HCT116 (cell line): ENCODE data around the gene CDH16. TPM values are rescaled to one million over a fixed set of nuclear protein-coding genes. Genes with fewer than 3 reads are reported as not detected.

Source experiments
- ATAC-seq: fragments of 200-7000 bp; cut with Tn5 transposase; 2 replicates; pipeline ENCODE4 v1.9.1; 2020; ENCODE audit warnings: mild to moderate bottlenecking, moderate library complexity
- BruUV-seq: library from RNA; stranded (reverse); fragments of 400-500 nt; replicated peaks from 2 replicates; lab custom pipeline; 2021; lab: Mats Ljungman, UMichigan
- CTCF ChIA-PET: fragments of 300-600 bp; sonication (Branson Sonifier 250); formaldehyde crosslinking; loops from one replicate; lab custom pipeline; 2021; ENCODE audit warnings: antibody characterized with exemption; lab: Charles Lee
- POLR2A ChIA-PET: fragments of 300-600, 350-600 bp; sonication (Branson Sonifier 250); formaldehyde crosslinking; loops from one replicate; lab custom pipeline; 2021; ENCODE audit warnings: antibody characterized with exemption; lab: Charles Lee
- RAD21 ChIA-PET, 2 experiments: fragments of 300-600 bp; sonication (Branson Sonifier 250); formaldehyde crosslinking; loops; one replicate each; lab custom pipeline; 2023; ENCODE audit warnings: low total read pairs in 2 of 2; ENCODE audit not compliant: uncharacterized antibody in 2 of 2, unreplicated experiment in 2 of 2, low non-redundant PET in 1 of 2; lab: Charles Lee
- DNase-seq: peaks from one replicate; pipeline ENCODE4 v3.0.0-alpha.2; 2010; ENCODE audit warnings: low read depth, low spot score
- H2AFZ ChIP-seq: fragments of 200-600 bp; shearing (Covaris generic), sonication (generic); 2 replicates; pipeline ENCODE4 v1.6.1; 2017; ENCODE audit warnings: low read depth, mixed run types, mixed read lengths, antibody characterized with exemption, low read length; ENCODE audit not compliant: poor library complexity, severe bottlenecking
- H3K27ac ChIP-seq: 2 replicates; pipeline ENCODE4 v1.5.1; 2012; ENCODE audit warnings: low read depth, low read length
- H3K27me3 ChIP-seq: fragments of 200-600 bp; sonication (generic); 2 replicates; pipeline ENCODE4 v1.6.1; 2016; ENCODE audit warnings: mixed run types, low read length, mixed read lengths; ENCODE audit not compliant: insufficient read depth
- H3K36me3 ChIP-seq, 2 experiments: fragments of 200-500 bp in 1 of 2; fragments of 200-600 bp in 1 of 2; sonication (Bioruptor generic) in 1 of 2; sonication (generic) in 1 of 2; 2 replicates each; pipeline versions ENCODE4 v1.5.1 to v1.6.1; 2014 to 2016; ENCODE audit warnings: low read length in 2 of 2, inconsistent platforms in 1 of 2, mixed read lengths in 1 of 2, mixed run types in 1 of 2; ENCODE audit not compliant: insufficient read depth in 2 of 2, control insufficient read depth in 1 of 2
- H3K4me1 ChIP-seq, 2 experiments: fragments of 200-600 bp in 1 of 2; sonication (generic) in 1 of 2; 2 replicates each; pipeline versions ENCODE4 v1.5.1 to v1.6.1; 2012 to 2017; ENCODE audit warnings: low read length in 2 of 2, inconsistent platforms in 1 of 2, mild to moderate bottlenecking in 1 of 2, mixed read lengths in 1 of 2, mixed run types in 1 of 2, moderate library complexity in 1 of 2; ENCODE audit not compliant: insufficient read depth in 2 of 2, control insufficient read depth in 1 of 2
- H3K4me2 ChIP-seq: fragments of 200-600 bp; sonication (generic); 2 replicates; pipeline ENCODE4 v1.6.1; 2017; ENCODE audit warnings: mixed run types, low read length, mixed read lengths
- H3K4me3 ChIP-seq, 2 experiments: fragments of 200-600 bp in 1 of 2; sonication (generic) in 1 of 2; replicated peaks in 1 of 2; 2 replicates each; pipeline ENCODE4 v1.5.1; 2011 to 2016; ENCODE audit warnings: low read length in 2 of 2, control low read depth in 1 of 2, low read depth in 1 of 2, mild to moderate bottlenecking in 1 of 2, mixed read lengths in 1 of 2, mixed run types in 1 of 2
- H3K79me2 ChIP-seq: fragments of 200-600 bp; sonication (generic); 2 replicates; pipeline ENCODE4 v1.6.1; 2017; ENCODE audit warnings: mild to moderate bottlenecking, mixed run types, low read length, moderate library complexity, mixed read lengths; ENCODE audit not compliant: insufficient read depth
- H3K9ac ChIP-seq: fragments of 200-600 bp; sonication (generic); 2 replicates; pipeline ENCODE4 v1.6.1; 2016; ENCODE audit warnings: low read length, mixed read lengths
- H3K9me2 ChIP-seq: fragments of 200-600 bp; sonication (generic), shearing (Covaris generic); 2 replicates; pipeline ENCODE4 v1.6.1; 2017; ENCODE audit warnings: mixed run types, mild to moderate bottlenecking, moderate library complexity; ENCODE audit not compliant: insufficient read depth
- H3K9me3 ChIP-seq, 2 experiments: fragments of 200-500 bp in 1 of 2; fragments of 200-600 bp in 1 of 2; sonication (Bioruptor generic) in 1 of 2; sonication (generic) in 1 of 2; 2 replicates each; pipeline ENCODE4 v1.6.1; 2014 to 2017; ENCODE audit warnings: low read length in 2 of 2, mixed read lengths in 2 of 2, inconsistent platforms in 1 of 2, low read depth in 1 of 2, mild to moderate bottlenecking in 1 of 2, mixed run types in 1 of 2, moderate library complexity in 1 of 2; ENCODE audit not compliant: control insufficient read depth in 1 of 2, insufficient read depth in 1 of 2
- H4K20me1 ChIP-seq: fragments of 200-600 bp; sonication (generic), shearing (Covaris generic); 2 replicates; pipeline ENCODE4 v1.6.1; 2017; ENCODE audit warnings: mixed run types, mild to moderate bottlenecking, moderate library complexity; ENCODE audit not compliant: insufficient read depth
- CBX3 ChIP-seq: IDR thresholded peaks from 2 replicates; pipeline ENCODE4 v1.6.1; 2012; ENCODE audit warnings: low read depth
- CEBPB ChIP-seq: IDR thresholded peaks from 2 replicates; pipeline ENCODE4 v1.6.1; 2012; ENCODE audit warnings: low read depth
- EGR1 ChIP-seq: IDR thresholded peaks from 2 replicates; pipeline ENCODE4 v1.6.1; 2012; ENCODE audit warnings: low read depth
- ELF1 ChIP-seq: IDR thresholded peaks from 2 replicates; pipeline ENCODE4 v1.6.1; 2012; ENCODE audit warnings: low read depth, borderline replicate concordance
- EZH2phosphoT487 ChIP-seq: fragments of 200-600 bp; IDR thresholded peaks from 2 replicates; pipeline ENCODE4 v1.6.1; 2018; ENCODE audit warnings: antibody characterized with exemption, borderline replicate concordance
- FOSL1 ChIP-seq: IDR thresholded peaks from 2 replicates; pipeline ENCODE4 v1.6.1; 2012; ENCODE audit warnings: low read depth
- JUND ChIP-seq: IDR thresholded peaks from 2 replicates; pipeline ENCODE4 v1.6.1; 2012
- POLR2A ChIP-seq: IDR thresholded peaks from 2 replicates; pipeline ENCODE4 v1.7.0; 2011; ENCODE audit warnings: borderline replicate concordance; ENCODE audit not compliant: insufficient read depth, insufficient read length; ENCODE audit errors: extremely low read depth
- RAD21 ChIP-seq: IDR thresholded peaks from 2 replicates; pipeline ENCODE4 v1.6.1; 2012; ENCODE audit warnings: low read depth, mild to moderate bottlenecking
- ZFX ChIP-seq: fragments of 450-650 bp; IDR thresholded peaks from 2 replicates; pipeline ENCODE4 v1.6.1; 2017
- ZNF274 ChIP-seq: fragments of 200-500 bp; sonication (Bioruptor generic); IDR thresholded peaks from 2 replicates; pipeline ENCODE4 v1.6.1; 2014; ENCODE audit warnings: mild to moderate bottlenecking, low read depth, low read length, inconsistent platforms
- intact Hi-C: fragments of 100-400 bp; cut with micrococcal nuclease; formaldehyde crosslinking; loops from 2 replicates; pipeline ENCODE4 v1.10.0; 2022
- total RNA-seq: library from RNA; stranded (reverse); gene quantifications from one replicate; pipeline ENCODE4 v1.2.1, GENCODE V29; 2021; ENCODE audit not compliant: unreplicated experiment
- TF ChIP-seq, protein P1 (sequence below): IDR thresholded peaks from 2 replicates; pipeline ENCODE4 v1.6.1; 2012; ENCODE audit warnings: low read depth
- TF ChIP-seq, protein P2 (sequence below): IDR thresholded peaks from 2 replicates; pipeline ENCODE4 v1.6.1; 2011; ENCODE audit warnings: mild to moderate bottlenecking, low read length, moderate library complexity; ENCODE audit not compliant: insufficient replicate concordance; ENCODE audit errors: extremely low read depth
- TF ChIP-seq, protein P3 (sequence below): IDR thresholded peaks from 2 replicates; pipeline ENCODE4 v1.6.1; 2012

Gene CDH16
- total RNA-seq, 1 experiment from 2014 or later: not detected

DNA sequence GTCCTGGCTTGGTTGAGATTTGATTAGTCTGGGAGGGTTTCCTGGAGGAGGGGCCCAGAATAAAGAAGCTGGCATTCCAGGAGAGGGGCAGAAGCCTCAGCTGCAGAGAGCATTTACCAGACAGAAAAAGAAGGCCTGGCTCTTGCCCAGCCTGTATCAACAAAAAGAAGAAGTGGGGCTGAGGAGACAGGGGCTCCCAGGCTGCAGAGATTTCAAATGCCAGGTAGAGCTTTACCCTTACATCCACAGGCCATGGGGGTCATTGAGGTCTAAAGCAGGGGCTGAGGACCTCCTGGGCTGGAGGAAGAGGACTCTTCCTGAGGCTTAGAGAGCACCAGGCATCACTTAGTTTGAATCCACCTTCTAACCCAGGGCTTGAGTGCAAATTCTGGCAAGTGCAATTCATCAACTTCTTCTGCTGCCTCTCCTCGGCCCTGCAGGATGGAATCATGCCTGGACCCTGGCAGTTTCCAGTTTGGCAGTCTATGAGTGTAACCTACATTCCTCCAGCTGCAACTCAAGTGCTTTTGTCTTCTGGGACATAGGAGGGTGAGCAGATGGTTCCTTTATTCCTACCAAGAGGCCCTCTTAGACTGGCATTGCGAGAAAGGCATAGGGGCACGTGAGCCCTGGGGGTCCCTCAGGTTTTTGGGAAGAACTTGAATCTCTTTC lies 59.2 kb downstream of the CDH16 start:
- no peaks in the 10 kb centered on the region for H3K9me2 ChIP-seq
- no peaks in the 10 kb centered on the region for H3K36me3 ChIP-seq
- no TSS peak for BruUV-seq
- intact Hi-C loops: no loop called here
- POLR2A ChIA-PET: no interaction called here
- TF ChIP-seq CEBPB (no peak), EGR1 (no peak), JUND (no peak), EZH2phosphoT487 (no peak), CBX3 (no peak), POLR2A (no peak), ZFX (no peak), ZNF274 (no peak), FOSL1 (no peak), ELF1 (no peak), RAD21 (no peak)
- TF ChIP-seq, protein P1, sequence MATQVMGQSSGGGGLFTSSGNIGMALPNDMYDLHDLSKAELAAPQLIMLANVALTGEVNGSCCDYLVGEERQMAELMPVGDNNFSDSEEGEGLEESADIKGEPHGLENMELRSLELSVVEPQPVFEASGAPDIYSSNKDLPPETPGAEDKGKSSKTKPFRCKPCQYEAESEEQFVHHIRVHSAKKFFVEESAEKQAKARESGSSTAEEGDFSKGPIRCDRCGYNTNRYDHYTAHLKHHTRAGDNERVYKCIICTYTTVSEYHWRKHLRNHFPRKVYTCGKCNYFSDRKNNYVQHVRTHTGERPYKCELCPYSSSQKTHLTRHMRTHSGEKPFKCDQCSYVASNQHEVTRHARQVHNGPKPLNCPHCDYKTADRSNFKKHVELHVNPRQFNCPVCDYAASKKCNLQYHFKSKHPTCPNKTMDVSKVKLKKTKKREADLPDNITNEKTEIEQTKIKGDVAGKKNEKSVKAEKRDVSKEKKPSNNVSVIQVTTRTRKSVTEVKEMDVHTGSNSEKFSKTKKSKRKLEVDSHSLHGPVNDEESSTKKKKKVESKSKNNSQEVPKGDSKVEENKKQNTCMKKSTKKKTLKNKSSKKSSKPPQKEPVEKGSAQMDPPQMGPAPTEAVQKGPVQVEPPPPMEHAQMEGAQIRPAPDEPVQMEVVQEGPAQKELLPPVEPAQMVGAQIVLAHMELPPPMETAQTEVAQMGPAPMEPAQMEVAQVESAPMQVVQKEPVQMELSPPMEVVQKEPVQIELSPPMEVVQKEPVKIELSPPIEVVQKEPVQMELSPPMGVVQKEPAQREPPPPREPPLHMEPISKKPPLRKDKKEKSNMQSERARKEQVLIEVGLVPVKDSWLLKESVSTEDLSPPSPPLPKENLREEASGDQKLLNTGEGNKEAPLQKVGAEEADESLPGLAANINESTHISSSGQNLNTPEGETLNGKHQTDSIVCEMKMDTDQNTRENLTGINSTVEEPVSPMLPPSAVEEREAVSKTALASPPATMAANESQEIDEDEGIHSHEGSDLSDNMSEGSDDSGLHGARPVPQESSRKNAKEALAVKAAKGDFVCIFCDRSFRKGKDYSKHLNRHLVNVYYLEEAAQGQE: no peak
- TF ChIP-seq, protein P2, sequence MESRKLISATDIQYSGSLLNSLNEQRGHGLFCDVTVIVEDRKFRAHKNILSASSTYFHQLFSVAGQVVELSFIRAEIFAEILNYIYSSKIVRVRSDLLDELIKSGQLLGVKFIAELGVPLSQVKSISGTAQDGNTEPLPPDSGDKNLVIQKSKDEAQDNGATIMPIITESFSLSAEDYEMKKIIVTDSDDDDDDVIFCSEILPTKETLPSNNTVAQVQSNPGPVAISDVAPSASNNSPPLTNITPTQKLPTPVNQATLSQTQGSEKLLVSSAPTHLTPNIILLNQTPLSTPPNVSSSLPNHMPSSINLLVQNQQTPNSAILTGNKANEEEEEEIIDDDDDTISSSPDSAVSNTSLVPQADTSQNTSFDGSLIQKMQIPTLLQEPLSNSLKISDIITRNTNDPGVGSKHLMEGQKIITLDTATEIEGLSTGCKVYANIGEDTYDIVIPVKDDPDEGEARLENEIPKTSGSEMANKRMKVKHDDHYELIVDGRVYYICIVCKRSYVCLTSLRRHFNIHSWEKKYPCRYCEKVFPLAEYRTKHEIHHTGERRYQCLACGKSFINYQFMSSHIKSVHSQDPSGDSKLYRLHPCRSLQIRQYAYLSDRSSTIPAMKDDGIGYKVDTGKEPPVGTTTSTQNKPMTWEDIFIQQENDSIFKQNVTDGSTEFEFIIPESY: no peak
- TF ChIP-seq, protein P3, sequence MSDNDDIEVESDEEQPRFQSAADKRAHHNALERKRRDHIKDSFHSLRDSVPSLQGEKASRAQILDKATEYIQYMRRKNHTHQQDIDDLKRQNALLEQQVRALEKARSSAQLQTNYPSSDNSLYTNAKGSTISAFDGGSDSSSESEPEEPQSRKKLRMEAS: no peak
- TF ChIP-seq, all 23 proteins: peak for 0
- DNase-seq: no peak
- H4K20me1 ChIP-seq: no peaks in the 10 kb centered on the region
- no peak overlapping the region for H2AFZ ChIP-seq
- peak overlapping the region; percentile 42 for H3K27ac ChIP-seq
- no peak overlapping the region for H3K9ac ChIP-seq
- ATAC-seq: no peak
- H3K4me1 ChIP-seq: peaks cover 12 to 14% of the 10 kb centered on the region in 2 experiments
- no peaks in the 10 kb centered on the region for H3K27me3 ChIP-seq
- H3K79me2 ChIP-seq: no peaks in the 10 kb centered on the region
- H3K9me3 ChIP-seq: no peaks in the 10 kb centered on the region
- ChIA-PET RAD21 (no interaction called here), CTCF (interaction anchor here (0.7 to 1.8 kb wide), 2 partner anchors 29 to 119 kb away, joined by 3 to 6 read pairs; partner anchors contain the start of gene NAE1)
- H3K4me3 ChIP-seq: no peak overlapping the region
- H3K4me2 ChIP-seq: peak overlapping the region; percentile 52
